Astrocyte of the cerebellum (primary cell): ENCODE measurements around the gene FOXS1.
A peak's percentile ranks its signal among the peaks of the same experiment; 100 is the strongest.

Source experiments
- DNase-seq: peaks from one replicate; pipeline ENCODE4 v3.0.0-alpha.2; 2011; ENCODE audit warnings: low read depth
- H3K4me3 ChIP-seq: 2 replicates; pipeline ENCODE4 v1.5.1; 2011; ENCODE audit warnings: mild to moderate bottlenecking, low read depth, low read length, moderate library complexity
- CTCF ChIP-seq: IDR thresholded peaks from 2 replicates; pipeline ENCODE4 v1.5.1; 2012; ENCODE audit warnings: low read length, low read depth, moderate library complexity, mild to moderate bottlenecking; ENCODE audit errors: missing control alignments
- in situ Hi-C: cut with HindIII; loops from 2 replicates; pipeline ENCODE4 v1.10.0; 2017; ENCODE audit warnings: low sequenced_read_pairs

The FOXS1 gene

GRCh38 chr20:31861385-31862156, 16.2 kb upstream of the FOXS1 start:
- DNase-seq = no peak
- peak overlapping the region; percentile 39 for H3K4me3 ChIP-seq
- in situ Hi-C loops = no loop called here
- no peak for TF ChIP-seq CTCF

GRCh38 chr20:31861135-31861384, 15.7 kb upstream of the FOXS1 start:
- TF ChIP-seq CTCF = no peak
- no peak for DNase-seq
- in situ Hi-C loops = no loop called here
- H3K4me3 ChIP-seq = peak overlapping the region; percentile 39

GRCh38 chr20:31860390-31861134, 15.2 kb upstream of the FOXS1 start:
- TF ChIP-seq CTCF = no peak
- in situ Hi-C loops = no loop called here
- H3K4me3 ChIP-seq = peak overlapping the region; percentile 39
- DNase-seq = no peak

- in situ Hi-C loops = loop anchor here (10.0 kb wide), 1 partner anchor 85 kb away; no protein-coding TSS in a partner anchor
- no peak overlapping the region for H3K4me3 ChIP-seq
- TF ChIP-seq CTCF = no peak
- DNase-seq = no peak
Observed at GRCh38 chr20:31859998-31860380, 14.6 kb upstream of the FOXS1 start.

- no peak for DNase-seq
- TF ChIP-seq CTCF = no peak
- in situ Hi-C loops = loop anchor here (10.0 kb wide), 1 partner anchor 85 kb away; no protein-coding TSS in a partner anchor
- no peak overlapping the region for H3K4me3 ChIP-seq
Observed at GRCh38 chr20:31859266-31859997, 14.0 kb upstream of the FOXS1 start.

- no peak for DNase-seq
- TF ChIP-seq CTCF = no peak
- no peak overlapping the region for H3K4me3 ChIP-seq
- in situ Hi-C loops = loop anchor here (10.0 kb wide), 1 partner anchor 86 kb away; no protein-coding TSS in a partner anchor
Observed at GRCh38 chr20:31858760-31859083, 13.3 kb upstream of the FOXS1 start.
